ENCODE measurements around the gene CTBP2. TPM values are rescaled to one million over a fixed set of nuclear protein-coding genes. Genes with fewer than 3 reads are reported as not detected.

CTBP2 gene
- total RNA-seq, result 52.6 and 67.2 TPM in 2 replicates

GRCh38 chr10:125159932-125160855, at the start of gene CTBP2:
Gene CTBP2, minus strand, starts transcription at chr10:125160563.

GRCh38 chr10:124941823-124942222, 218.5 kb downstream of the CTBP2 start, which contains the start of gene ZRANB1:
Gene ZRANB1, plus strand, starts transcription at chr10:124942123. Its CDS starts 371 bp downstream, at chr10:124942494.

Other genes with a start within 250 kb of the CTBP2 start
- gene ZRANB1, start 218.4 kb downstream of the CTBP2 start, total RNA-seq, result 15.3 and 15.8 TPM in 2 replicates